ENCODE data around the gene DEPP1. TPM values are rescaled to one million over a fixed set of nuclear protein-coding genes. Genes with fewer than 3 reads are reported as not detected.

The DEPP1 gene
- total and polyA plus RNA-seq, 2 of the 13 experiments (the other 11 are each of a cell fraction or from before 2014, with no cell fraction given): 14.8 to 270 TPM

- no peak for TF ChIP-seq THYN1 (CRISPR knock-in tag; IDR thresholded peaks at IDR 0.05; ENCODE audit: borderline replicate concordance, low read depth)
- no peak for TF ChIP-seq ZNF121 (CRISPR knock-in tag; IDR thresholded peaks at IDR 0.05)
- no peak for TF ChIP-seq SOX6 (IDR thresholded peaks at IDR 0.05)
- TF ChIP-seq SOX6 (CRISPR knock-in tag; IDR thresholded peaks at IDR 0.05): no peak
- TF ChIP-seq KIAA2018 (CRISPR knock-in tag; IDR thresholded peaks at IDR 0.05; ENCODE audit: borderline replicate concordance): no peak
- peak; percentile 3; the same call in 1 of the 2 replicates for TF ChIP-seq ZGPAT (CRISPR knock-in tag; IDR thresholded peaks at IDR 0.05)
- no peak for TF ChIP-seq LRRFIP1 (CRISPR knock-in tag; conservative IDR thresholded peaks at IDR 0.05)
Observed at GRCh38 chr10:44981172-44982113, 2.8 kb upstream of the DEPP1 start (continued).
